Activated CD4-positive, alpha-beta T cell treated with anti-CD3 and anti-CD28 coated beads, Interleukin-2, Interleukin-6, amounts not matched to agents 100 ng/mL and 50 ng/mL, durations not matched to agents 16 hours and 8 hours (primary cell): Measurements from ENCODE around the gene HCFC1R1.

Experiments
- DNase-seq: peaks from one replicate; pipeline ENCODE4 v3.0.0-alpha.2; 2020

HCFC1R1 gene

GRCh38 chr16:3032624-3033023 lies 8.9 kb upstream of the HCFC1R1 start:
- DNase-seq, result peak; percentile 37

GRCh38 chr16:3030222-3031212 lies 6.8 kb upstream of the HCFC1R1 start:
- no peak for DNase-seq

GRCh38 chr16:3029491-3030221 lies 5.9 kb upstream of the HCFC1R1 start:
- peak; percentile 71 for DNase-seq

- no peak for DNase-seq
Measured at GRCh38 chr16:3028716-3029319, 5.1 kb upstream of the HCFC1R1 start.

GRCh38 chr16:3027983-3028715 lies 4.4 kb upstream of the HCFC1R1 start:
- DNase-seq, result peak; percentile 95

- no peak for DNase-seq
Measured at GRCh38 chr16:3027489-3027795, 3.7 kb upstream of the HCFC1R1 start.

- no peak for DNase-seq
Measured at GRCh38 chr16:3026609-3027488, 3.1 kb upstream of the HCFC1R1 start.

- no peak for DNase-seq
Measured at GRCh38 chr16:3026003-3026378, 2.2 kb upstream of the HCFC1R1 start.

- DNase-seq, result no peak
Measured at GRCh38 chr16:3025032-3026002, 1.6 kb upstream of the HCFC1R1 start.

- DNase-seq, result peak; percentile 38
Measured at GRCh38 chr16:3023415-3023668, 400 bp downstream of the HCFC1R1 start.

- DNase-seq, result peak; percentile 33
Measured at GRCh38 chr16:3022684-3023414, 893 bp downstream of the HCFC1R1 start.

- peak; percentile 89 for DNase-seq
Measured at GRCh38 chr16:3022208-3022683, 1.5 kb downstream of the HCFC1R1 start.

- DNase-seq, result peak; percentile 81
Measured at GRCh38 chr16:3021449-3022207, 2.1 kb downstream of the HCFC1R1 start.

- peak; percentile 38 for DNase-seq
Measured at GRCh38 chr16:3020604-3021448, 2.9 kb downstream of the HCFC1R1 start.

- DNase-seq, result peak; percentile 86
Measured at GRCh38 chr16:3020247-3020603, 3.5 kb downstream of the HCFC1R1 start, which contains the start of gene TNFRSF12A. TSS of gene TNFRSF12A (plus strand) at chr16:3020368. CDS start at chr16:3020398, 30 bp downstream.

GRCh38 chr16:3019594-3020246 lies 4.0 kb downstream of the HCFC1R1 start:
- DNase-seq, result no peak

GRCh38 chr16:3017794-3018506 lies 5.8 kb downstream of the HCFC1R1 start, which contains the start of gene CLDN6:
TSS of gene CLDN6 (minus strand) at chr16:3018183. CDS start at chr16:3016021, 2,162 bp downstream.
- peak; percentile 38 for DNase-seq
